K562 (cell line): ENCODE measurements around the gene IL1RL1. TPM values are rescaled to one million over a fixed set of nuclear protein-coding genes. Genes with fewer than 3 reads are reported as not detected.

Experiments
- ATAC-seq: fragments of 200-7000 bp; cut with Tn5 transposase; 3 replicates; pipeline ENCODE4 v1.9.1; 2020; ENCODE audit warnings: moderate library complexity
- BruUV-seq: library from RNA; stranded (reverse); fragments of 400-500 nt; replicated peaks from 2 replicates; lab custom pipeline; 2021; lab: Mats Ljungman, UMichigan
- CTCF ChIA-PET: fragments of 300-600 bp; formaldehyde crosslinking; extraction: SDS; loops from one replicate; lab custom pipeline; 2021; ENCODE audit warnings: low intra/inter-chr PET ratio; lab: Yijun Ruan, JAX
- POLR2A ChIA-PET: fragments of 300-600, 350-650 bp; sonication (Branson Sonifier 250); formaldehyde crosslinking; extraction: SDS; loops from one replicate; lab custom pipeline; 2021; ENCODE audit warnings: antibody characterized with exemption, inconsistent platforms; lab: Yijun Ruan, JAX
- DNase-seq, 4 experiments: peaks; one replicate each; pipeline versions ENCODE4 v3.0.0 to v3.0.0-alpha.2; 2011 to 2018; ENCODE audit warnings: low spot score in 3 of 4, mixed read lengths in 3 of 4; ENCODE audit errors: extremely low read depth in 1 of 4
- FAIRE-seq: peaks from 2 replicates; lab custom pipeline; 2011; peaks lifted over from hg19 to GRCh38; lab: Jason Lieb, UNC
- H2AFZ ChIP-seq: 2 replicates; pipeline ENCODE4 v1.6.0; 2011; ENCODE audit warnings: low read depth, low read length, control low read depth, inconsistent platforms
- H3K27ac ChIP-seq: fragments of 200-600 bp; 3 replicates; pipeline ENCODE4 v1.8.0; 2011; ENCODE audit warnings: low read depth, mild to moderate bottlenecking, control low read depth, inconsistent platforms, low read length, moderate library complexity, mixed read lengths; ENCODE audit errors: extremely low read depth
- H3K27me3 ChIP-seq, 2 experiments: fragments of 300-600 bp in 1 of 2; 2 replicates in 1 of 2; 3 replicates in 1 of 2; pipeline versions ENCODE4 v1.6.0 to v1.8.0; 2011; ENCODE audit warnings: inconsistent platforms in 2 of 2, low read length in 2 of 2, mild to moderate bottlenecking in 1 of 2, mixed read lengths in 1 of 2, moderate library complexity in 1 of 2; ENCODE audit not compliant: control insufficient read depth in 2 of 2, insufficient read depth in 2 of 2
- H3K36me3 ChIP-seq: fragments of 300-600 bp; 3 replicates; pipeline ENCODE4 v1.8.0; 2011; ENCODE audit warnings: mild to moderate bottlenecking, low read length, inconsistent platforms; ENCODE audit not compliant: control insufficient read depth, insufficient read depth
- H3K4me1 ChIP-seq, 2 experiments: fragments of 200-600 bp in 1 of 2; replicated peaks in 1 of 2; 2 replicates in 1 of 2; 3 replicates in 1 of 2; pipeline versions ENCODE4 v1.5.1 to v1.8.0; 2011; ENCODE audit warnings: inconsistent platforms in 2 of 2, low read length in 2 of 2, mild to moderate bottlenecking in 1 of 2, mixed read lengths in 1 of 2, moderate library complexity in 1 of 2; ENCODE audit not compliant: control insufficient read depth in 2 of 2, insufficient read depth in 2 of 2
- H3K4me2 ChIP-seq: 2 replicates; pipeline ENCODE4 v1.6.1; 2011; ENCODE audit warnings: low read length, control low read depth, inconsistent platforms, mixed read lengths; ENCODE audit not compliant: insufficient read depth
- H3K4me3 ChIP-seq: fragments of 200-600 bp; sonication (generic), shearing (Covaris generic); 2 replicates; pipeline ENCODE4 v1.5.1; 2016; ENCODE audit warnings: control low read depth, inconsistent platforms
- H3K79me2 ChIP-seq: fragments of 200-600 bp; 3 replicates; pipeline ENCODE4 v1.8.0; 2011; ENCODE audit warnings: low read length, inconsistent platforms; ENCODE audit not compliant: control insufficient read depth, insufficient read depth
- H3K9ac ChIP-seq, 2 experiments: 2 replicates each; pipeline versions ENCODE4 v1.6.0 to v1.6.1; 2011; ENCODE audit warnings: low read depth in 2 of 2, low read length in 2 of 2, control low read depth in 1 of 2, inconsistent platforms in 1 of 2, mild to moderate bottlenecking in 1 of 2, mixed read lengths in 1 of 2; ENCODE audit not compliant: insufficient read depth in 1 of 2
- H3K9me1 ChIP-seq: one replicate; pipeline ENCODE4 v1.6.0; 2011; ENCODE audit warnings: inconsistent platforms, mild to moderate bottlenecking, low read length, moderate library complexity; ENCODE audit not compliant: control insufficient read depth, insufficient read depth
- H3K9me3 ChIP-seq: replicated peaks from 2 replicates; pipeline ENCODE4 v1.5.1; 2011; ENCODE audit warnings: low read depth, low read length, inconsistent platforms; ENCODE audit not compliant: control insufficient read depth, insufficient read depth
- H4K20me1 ChIP-seq: replicated peaks from 2 replicates; pipeline ENCODE4 v1.6.1; 2011; ENCODE audit warnings: low read length, inconsistent platforms, mixed read lengths; ENCODE audit not compliant: control insufficient read depth, insufficient read depth
- ARID2 ChIP-seq: fragments of 450-650 bp; IDR thresholded peaks from 2 replicates; pipeline ENCODE4 v1.6.1; 2017; ENCODE audit warnings: antibody characterized with exemption, mild to moderate bottlenecking
- CUX1 ChIP-seq: fragments of 200-800 bp; sonication (Bioruptor generic); IDR thresholded peaks from 2 replicates; pipeline ENCODE4 v1.6.1; 2016; ENCODE audit warnings: missing genetic modification characterization, missing compliant biosample characterization
- FOXA3 ChIP-seq, 2 experiments: fragments of 450-650 bp in 1 of 2; sonication (generic) in 1 of 2; formaldehyde crosslinking; IDR thresholded peaks in 1 of 2; conservative IDR thresholded peaks in 1 of 2; 2 replicates each; pipeline versions ENCODE4 v1.4.0 to v1.8.0; 2020 to 2022; ENCODE audit warnings: mild to moderate bottlenecking in 2 of 2, missing genetic modification reagents in 1 of 2
- ZNF12 ChIP-seq: sonication (generic); formaldehyde crosslinking; IDR thresholded peaks from 2 replicates; pipeline ENCODE4 v1.4.0; 2020; ENCODE audit warnings: mild to moderate bottlenecking, missing genetic modification reagents
- WGBS: fragments of 100-300 bp; shearing (Covaris generic); methylation state at CpG from one replicate; pipeline ENCODE4 v1.1.6; 2016; ENCODE audit warnings: low coverage, mixed read lengths; ENCODE audit not compliant: insufficient coverage; ENCODE audit errors: missing lambda C conversion rate; 5-methylcytosine and 5-hydroxymethylcytosine counted together
- in situ Hi-C: fragments of 300-500 bp; cut with MboI; formaldehyde crosslinking; loops from 4 replicates; pipeline ENCODE4 v1.15.0; 2018; ENCODE audit warnings: inconsistent platforms, mixed read lengths
- intact Hi-C: fragments of 100-400 bp; cut with micrococcal nuclease; formaldehyde crosslinking; loops from 2 replicates; pipeline ENCODE4 v1.14.2; 2022
- polyA plus RNA-seq, 8 experiments: library from polyadenylated mRNA; depleted of rRNA in 4 of 8; stranded (reverse) in 5 of 8; unstranded in 3 of 8; fragments of >200 nt; fragmentation: Nextera tagmentation in 2 of 8; fragmentation: Illumina TruSeq in 1 of 8; extraction: Ambion mirVana in 2 of 8; extraction: Trizol in 1 of 8; gene quantifications; 2 replicates each; pipeline versions ENCODE4 v1.2.1 to v1.2.3, GENCODE V29; 2011 to 2014; ENCODE audit warnings: inconsistent platforms in 1 of 8, missing spikeins in 1 of 8
- total RNA-seq, 7 experiments: library from RNA; depleted of rRNA in 6 of 7; stranded (reverse); fragments of >200 nt in 6 of 7; fragmentation: Illumina TruSeq in 2 of 7; extraction: Trizol in 2 of 7; gene quantifications; 2 replicates each; pipeline versions ENCODE4 v1.2.1 to v1.2.3, GENCODE V29; 2011 to 2021; ENCODE audit warnings: low replicate concordance in 1 of 7

The IL1RL1 gene
- total and polyA plus RNA-seq, 9 of the 15 experiments (the other 6 are each of a cell fraction or from before 2014, with no cell fraction given): 0.06 to 3.3 (median 0.59) TPM

- ATAC-seq (no peak), FAIRE-seq (no peak), DNase-seq (no peak)
- in situ Hi-C loops (loop anchor here (5.0 to 10.0 kb wide), 2 partner anchors 91 to 342 kb away; no protein-coding TSS in a partner anchor), intact Hi-C loops (loop anchor here (5.0 kb wide), 4 partner anchors 54 to 349 kb away; no protein-coding TSS in a partner anchor)
- H3K36me3 ChIP-seq: no peaks in the 10 kb centered on the region
- no peaks in the 10 kb centered on the region for H3K9me3 ChIP-seq
- H3K4me3 ChIP-seq: no peak overlapping the region
- H3K9ac ChIP-seq: no peak overlapping the region
- no peak overlapping the region for H2AFZ ChIP-seq
- H3K27me3 ChIP-seq: no peaks in the 10 kb centered on the region
- POLR2A ChIA-PET: no interaction called here
- 40% methylated on average over 2 of the region's 2 CpGs for WGBS
- CTCF ChIA-PET: interaction anchor here (0.6 to 2.5 kb wide), 2 partner anchors 87 to 1016 kb away, joined by 4 to 13 read pairs; no protein-coding TSS in a partner anchor
- no peak overlapping the region for H3K27ac ChIP-seq
- no peaks in the 10 kb centered on the region for H3K9me1 ChIP-seq
- H3K79me2 ChIP-seq: no peaks in the 10 kb centered on the region
- no peak overlapping the region for H3K4me2 ChIP-seq
- no peaks in the 10 kb centered on the region for H4K20me1 ChIP-seq
- TF ChIP-seq FOXA3 (CRISPR knock-in tag; conservative IDR thresholded peaks at IDR 0.05 in 1 of 2, IDR thresholded peaks at IDR 0.05 in 1 of 2) (no peak), ARID2 (no peak), ZNF12 (CRISPR knock-in tag) (no peak), CUX1 (no peak)
- H3K4me1 ChIP-seq: peaks cover 0 to 12% of the 10 kb centered on the region in 2 experiments; a peak in 2 of 5 replicates
- no TSS peak for BruUV-seq
These were observed 45.4 kb downstream of the IL1RL1 start for GRCh38 chr2:102356741-102357140.
